Neural cell (in vitro differentiated cells): Measurements from ENCODE around the gene TMC3. TPM values are rescaled to one million over a fixed set of nuclear protein-coding genes. Genes with fewer than 3 reads are reported as not detected.

Experiments
- H2AFZ ChIP-seq: fragments of 200-600, 300-800 bp; sonication (generic), shearing (Covaris generic); 2 replicates; pipeline ENCODE4 v1.6.0; 2014; ENCODE audit warnings: low read depth, mild to moderate bottlenecking, antibody characterized with exemption, low read length, moderate library complexity
- H3F3A ChIP-seq: fragments of 200-600 bp; shearing (Covaris generic); 2 replicates; pipeline ENCODE4 v1.6.1; 2016; ENCODE audit warnings: mild to moderate bottlenecking, moderate library complexity, mixed read lengths, antibody characterized with exemption, low read length; ENCODE audit not compliant: insufficient read depth, poor library complexity, severe bottlenecking
- H3K27ac ChIP-seq: fragments of 200-600, 300-800 bp; sonication (generic), shearing (Covaris generic); 2 replicates; pipeline ENCODE4 v1.5.1; 2014; ENCODE audit warnings: mild to moderate bottlenecking, low read length, moderate library complexity
- H3K27me3 ChIP-seq: fragments of 300-800, 200-600 bp; sonication (generic), shearing (Covaris generic); 2 replicates; pipeline ENCODE4 v1.6.0; 2014; ENCODE audit warnings: mild to moderate bottlenecking, low read depth, low read length, moderate library complexity; ENCODE audit not compliant: insufficient read depth
- H3K36me3 ChIP-seq: fragments of 300-800, 200-600 bp; sonication (generic), shearing (Covaris generic); 2 replicates; pipeline ENCODE4 v1.5.1; 2014; ENCODE audit warnings: mild to moderate bottlenecking, antibody characterized with exemption, low read length, moderate library complexity; ENCODE audit not compliant: insufficient read depth
- H3K4me2 ChIP-seq: fragments of 300-800, 200-600 bp; sonication (generic), shearing (Covaris generic); 2 replicates; pipeline ENCODE4 v1.6.0; 2014; ENCODE audit warnings: mild to moderate bottlenecking, low read length
- H3K4me3 ChIP-seq: fragments of 300-800, 200-600 bp; sonication (generic), shearing (Covaris generic); 2 replicates; pipeline ENCODE4 v1.5.1; 2014; ENCODE audit warnings: mild to moderate bottlenecking, low read length, moderate library complexity
- H3K79me2 ChIP-seq: fragments of 200-600 bp; shearing (Covaris generic); replicated peaks from 2 replicates; pipeline ENCODE4 v1.6.0; 2014; ENCODE audit warnings: mild to moderate bottlenecking, low read length, moderate library complexity; ENCODE audit not compliant: insufficient read depth
- H3K9ac ChIP-seq: fragments of 300-800, 200-600 bp; sonication (generic), shearing (Covaris generic); 2 replicates; pipeline ENCODE4 v1.6.1; 2016; ENCODE audit warnings: mild to moderate bottlenecking, low read length, mixed read lengths
- H3K9me2 ChIP-seq: fragments of 200-600 bp; shearing (Covaris generic); 2 replicates; pipeline ENCODE4 v1.6.1; 2016; ENCODE audit warnings: mild to moderate bottlenecking, low read length, mixed read lengths; ENCODE audit not compliant: insufficient read depth
- H3K9me3 ChIP-seq: fragments of 200-600, 300-800 bp; sonication (generic), shearing (Covaris generic); 2 replicates; pipeline ENCODE4 v1.6.1; 2016; ENCODE audit warnings: mild to moderate bottlenecking, mixed run types, low read length, moderate library complexity, mixed read lengths
- H4K20me1 ChIP-seq: fragments of 200-600 bp; shearing (Covaris generic); 2 replicates; pipeline ENCODE4 v1.6.1; 2016; ENCODE audit warnings: mild to moderate bottlenecking, mixed run types; ENCODE audit not compliant: insufficient read depth
- CTCF ChIP-seq: fragments of 450-650 bp; IDR thresholded peaks from 2 replicates; pipeline ENCODE4 v1.5.1; 2014; ENCODE audit warnings: antibody characterized with exemption, mild to moderate bottlenecking, moderate library complexity; ENCODE audit not compliant: poor library complexity, severe bottlenecking
- EP300 ChIP-seq: fragments of 450-650 bp; conservative IDR thresholded peaks from 2 replicates; pipeline ENCODE4 v1.6.1; 2014; ENCODE audit warnings: antibody characterized with exemption, mild to moderate bottlenecking, moderate library complexity; ENCODE audit not compliant: poor library complexity, severe bottlenecking
- EZH2 ChIP-seq: fragments of 200-600, 300-800 bp; shearing (Covaris generic), sonication (generic); IDR thresholded peaks from 2 replicates; pipeline ENCODE4 v1.6.1; 2014; ENCODE audit warnings: antibody characterized with exemption, low read length, borderline replicate concordance, mild to moderate bottlenecking; ENCODE audit not compliant: insufficient read depth, poor library complexity, severe bottlenecking
- MXI1 ChIP-seq: fragments of 450-650 bp; conservative IDR thresholded peaks from 2 replicates; pipeline ENCODE4 v1.6.1; 2014; ENCODE audit warnings: antibody characterized with exemption, mild to moderate bottlenecking; ENCODE audit not compliant: poor library complexity, severe bottlenecking
- POLR2AphosphoS5 ChIP-seq: IDR thresholded peaks from 2 replicates; pipeline ENCODE4 v1.6.1; 2012
- RAD21 ChIP-seq: fragments of 450-650 bp; conservative IDR thresholded peaks from 2 replicates; pipeline ENCODE4 v1.6.1; 2014; ENCODE audit warnings: antibody characterized with exemption, mild to moderate bottlenecking, moderate library complexity
- REST ChIP-seq: IDR thresholded peaks from 2 replicates; pipeline ENCODE4 v1.6.1; 2012; ENCODE audit warnings: borderline replicate concordance
- SMC3 ChIP-seq: fragments of 450-650 bp; conservative IDR thresholded peaks from 2 replicates; pipeline ENCODE4 v1.6.1; 2014; ENCODE audit warnings: antibody characterized with exemption, mild to moderate bottlenecking, moderate library complexity; ENCODE audit not compliant: poor library complexity
- TAF1 ChIP-seq: IDR thresholded peaks from 2 replicates; pipeline ENCODE4 v1.6.1; 2012; ENCODE audit warnings: low read depth
- polyA plus RNA-seq: library from polyadenylated mRNA; depleted of rRNA; stranded (reverse); fragments of >200 nt; gene quantifications from 2 replicates; pipeline ENCODE4 v1.2.3, GENCODE V29; 2014

TMC3 gene
- polyA plus RNA-seq, 1 donor from 2014 or later: not detected

- Histone ChIP-seq H4K20me1 (no peaks in the 10 kb centered on the region), H2AFZ (no peak overlapping the region), H3F3A (no peaks in the 10 kb centered on the region), H3K36me3 (no peaks in the 10 kb centered on the region), H3K9me3 (no peaks in the 10 kb centered on the region), H3K9ac (no peak overlapping the region), H3K27ac (no peak overlapping the region), H3K9me2 (no peaks in the 10 kb centered on the region), H3K27me3 (no peaks in the 10 kb centered on the region), H3K4me3 (no peak overlapping the region), H3K4me2 (no peak overlapping the region), H3K79me2 (no peaks in the 10 kb centered on the region)
- no peak for TF ChIP-seq POLR2AphosphoS5
- TF ChIP-seq MXI1: no peak
- TF ChIP-seq EZH2: no peak
- no peak for TF ChIP-seq TAF1
- TF ChIP-seq RAD21: peak; percentile 85
- no peak for TF ChIP-seq REST
- peak; percentile 87 for TF ChIP-seq SMC3
- peak; percentile 83 for TF ChIP-seq CTCF
- TF ChIP-seq EP300: no peak
These were observed 26.7 kb upstream of the TMC3 start for GRCh38 chr15:81400640-81401236.

- Histone ChIP-seq H3K4me3 (no peak overlapping the region), H3F3A (no peaks in the 10 kb centered on the region), H4K20me1 (no peaks in the 10 kb centered on the region), H3K79me2 (no peaks in the 10 kb centered on the region), H3K9me2 (no peaks in the 10 kb centered on the region), H3K9ac (no peak overlapping the region), H3K36me3 (no peaks in the 10 kb centered on the region), H3K9me3 (no peaks in the 10 kb centered on the region), H3K4me2 (no peak overlapping the region), H3K27ac (no peak overlapping the region), H2AFZ (no peak overlapping the region), H3K27me3 (no peaks in the 10 kb centered on the region)
- TF ChIP-seq CTCF (no peak), EP300 (no peak), SMC3 (no peak), POLR2AphosphoS5 (no peak), RAD21 (no peak), REST (no peak), TAF1 (no peak), EZH2 (no peak), MXI1 (no peak)
These were observed 25.0 kb upstream of the TMC3 start for GRCh38 chr15:81398910-81399551.
